ENCODE data around the gene MAPK11. TPM values are rescaled to one million over a fixed set of nuclear protein-coding genes. Genes with fewer than 3 reads are reported as not detected.

MAPK11 gene
- total RNA-seq, 1 experiment from 2014 or later = 19.3 TPM

- no peak for DNase-seq (ENCODE audit: low read depth, low spot score)
- peak; percentile 79 for ATAC-seq
- intact Hi-C loops (cut with micrococcal nuclease) = no loop called here
- peak overlapping the region; percentile 73 for H3K9ac ChIP-seq (ENCODE audit: low read length)
- no TSS peak for BruUV-seq (replicated peaks)
- peaks cover 7 to 36% of the 10 kb centered on the region in 2 experiments; a peak in 3 of 4 replicates for H3K36me3 ChIP-seq (ENCODE audit: control insufficient read depth in 1 of 2, insufficient read depth in 2 of 2, low read length in 2 of 2)
- TF ChIP-seq SRF (IDR thresholded peaks at IDR 0.05; ENCODE audit: low read depth) = no peak
- 0 out of 2 replicates have a peak, but pooled peaks have one; percentile 6 for TF ChIP-seq ZFX (IDR thresholded peaks at IDR 0.05)
- peak; percentile 96 for TF ChIP-seq EGR1 (IDR thresholded peaks at IDR 0.05; ENCODE audit: low read depth)
- peaks cover 53 to 65% of the 10 kb centered on the region in 2 experiments for H3K4me1 ChIP-seq (ENCODE audit: control insufficient read depth in 1 of 2, insufficient read depth in 2 of 2, low read length in 2 of 2)
- ChIA-PET RAD21 (ENCODE audit: low non-redundant PET in 1 of 2, low total read pairs in 2 of 2, uncharacterized antibody in 2 of 2, unreplicated experiment in 2 of 2) (no interaction called here), POLR2A (interaction anchor here (1.0 to 2.7 kb wide), 4 partner anchors 10 to 12 kb away, joined by 3 to 11 read pairs (median 5); no protein-coding TSS in a partner anchor), CTCF (interaction anchor here (0.9 to 1.2 kb wide), 3 partner anchors 10 to 17 kb away, joined by 3 read pairs; no protein-coding TSS in a partner anchor)
- H3K4me2 ChIP-seq (ENCODE audit: low read length) = peak overlapping the region; percentile 92
- H4K20me1 ChIP-seq (ENCODE audit: insufficient read depth) = no peaks in the 10 kb centered on the region
- H3K79me2 ChIP-seq (ENCODE audit: insufficient read depth, low read length) = peaks cover 100% of the 10 kb centered on the region
- H3K9me2 ChIP-seq (ENCODE audit: insufficient read depth) = no peaks in the 10 kb centered on the region
- H2AFZ ChIP-seq (ENCODE audit: low read depth, low read length, poor library complexity, severe bottlenecking) = no peak overlapping the region
- H3K27me3 ChIP-seq (ENCODE audit: insufficient read depth, low read length) = no peaks in the 10 kb centered on the region
- H3K27ac ChIP-seq (ENCODE audit: low read depth, low read length) = peak overlapping the region; percentile 99
- H3K4me3 ChIP-seq (replicated peaks in 1 of 2; ENCODE audit: low read depth in 1 of 2, low read length in 2 of 2) = peak overlapping the region; percentile 40 to 56
- no peaks in the 10 kb centered on the region for H3K9me3 ChIP-seq (ENCODE audit: control insufficient read depth in 1 of 2, insufficient read depth in 1 of 2, low read depth in 1 of 2, low read length in 2 of 2)
These were observed 23.5 kb upstream of the MAPK11 start for GRCh38 chr22:50293441-50294318.

GRCh38 chr22:50292643-50293440 is 22.7 kb upstream of the MAPK11 start:
- Histone ChIP-seq H4K20me1 (ENCODE audit: insufficient read depth) (no peaks in the 10 kb centered on the region), H2AFZ (ENCODE audit: low read depth, low read length, poor library complexity, severe bottlenecking) (no peak overlapping the region), H3K9me2 (ENCODE audit: insufficient read depth) (no peaks in the 10 kb centered on the region), H3K4me1 (ENCODE audit: control insufficient read depth in 1 of 2, insufficient read depth in 2 of 2, low read length in 2 of 2) (peaks cover 45 to 57% of the 10 kb centered on the region in 2 experiments), H3K4me2 (ENCODE audit: low read length) (peak overlapping the region; percentile 92), H3K9ac (ENCODE audit: low read length) (peak overlapping the region; percentile 73), H3K27ac (ENCODE audit: low read depth, low read length) (peak overlapping the region; percentile 99), H3K27me3 (ENCODE audit: insufficient read depth, low read length) (no peaks in the 10 kb centered on the region), H3K36me3 (ENCODE audit: control insufficient read depth in 1 of 2, insufficient read depth in 2 of 2, low read length in 2 of 2) (peaks cover 9 to 45% of the 10 kb centered on the region in 2 experiments; a peak in 3 of 4 replicates), H3K4me3 (replicated peaks in 1 of 2; ENCODE audit: low read depth in 1 of 2, low read length in 2 of 2) (peak overlapping the region; percentile 40 to 56), H3K79me2 (ENCODE audit: insufficient read depth, low read length) (peaks cover 100% of the 10 kb centered on the region), H3K9me3 (ENCODE audit: control insufficient read depth in 1 of 2, insufficient read depth in 1 of 2, low read depth in 1 of 2, low read length in 2 of 2) (no peaks in the 10 kb centered on the region)
- ChIA-PET CTCF (interaction anchor here (1.0 to 1.2 kb wide), 2 partner anchors 11 to 12 kb away, joined by 3 read pairs; no protein-coding TSS in a partner anchor), POLR2A (interaction anchor here (1.0 to 2.7 kb wide), 3 partner anchors 10 to 13 kb away, joined by 3 to 11 read pairs (median 4); no protein-coding TSS in a partner anchor), RAD21 (ENCODE audit: low non-redundant PET in 1 of 2, low total read pairs in 2 of 2, uncharacterized antibody in 2 of 2, unreplicated experiment in 2 of 2) (no interaction called here)
- no peak for TF ChIP-seq ELF1 (IDR thresholded peaks at IDR 0.05; ENCODE audit: borderline replicate concordance, low read depth)
- TF ChIP-seq RAD21 (IDR thresholded peaks at IDR 0.05; ENCODE audit: low read depth) = no peak
- TF ChIP-seq ZFX (IDR thresholded peaks at IDR 0.05) = no peak
- TF ChIP-seq ZBTB33 (IDR thresholded peaks at IDR 0.05; ENCODE audit: extremely low read depth, insufficient replicate concordance, low read length) = no peak
- TF ChIP-seq SIN3A (IDR thresholded peaks at IDR 0.05; ENCODE audit: low read depth) = no peak
- TF ChIP-seq MAX (IDR thresholded peaks at IDR 0.05) = no peak
- no peak for TF ChIP-seq CEBPB (IDR thresholded peaks at IDR 0.05; ENCODE audit: low read depth)
- no peak for TF ChIP-seq ATF3 (IDR thresholded peaks at IDR 0.05)
- intact Hi-C loops (cut with micrococcal nuclease) = no loop called here
- ATAC-seq (peak; percentile 57), DNase-seq (ENCODE audit: low read depth, low spot score) (no peak)
- BruUV-seq (replicated peaks) = no TSS peak
